Mesodermal cell (in vitro differentiated cells): Measurements from ENCODE around the gene MAGI1.

Experiments
- H3K27ac ChIP-seq: 2 replicates; pipeline ENCODE4 v1.7.0; 2013; ENCODE audit warnings: mild to moderate bottlenecking, low read depth, low read length, moderate library complexity; ENCODE audit not compliant: severe bottlenecking
- H3K36me3 ChIP-seq: 2 replicates; pipeline ENCODE4 v1.7.1; 2013; ENCODE audit warnings: mild to moderate bottlenecking, low read length, moderate library complexity; ENCODE audit not compliant: control insufficient read depth, insufficient read depth
- H3K4me1 ChIP-seq: one replicate; pipeline ENCODE4 v1.7.1; 2013; ENCODE audit warnings: mild to moderate bottlenecking, low read length; ENCODE audit not compliant: insufficient read depth, control insufficient read depth, poor library complexity, severe bottlenecking
- H3K4me3 ChIP-seq: 2 replicates; pipeline ENCODE4 v1.7.0; 2013; ENCODE audit warnings: low read length, control low read depth, mild to moderate bottlenecking; ENCODE audit not compliant: insufficient read depth, poor library complexity, severe bottlenecking; ENCODE audit errors: extremely low read depth
- H3K9me3 ChIP-seq: 2 replicates; pipeline ENCODE4 v1.7.1; 2013; ENCODE audit warnings: mild to moderate bottlenecking, low read length, moderate library complexity; ENCODE audit not compliant: control insufficient read depth
- WGBS, 2 experiments: methylation state at CpG; one replicate each; pipeline ENCODE4 v1.1.5; 2013; ENCODE audit warnings: missing lambda C conversion rate in 2 of 2; ENCODE audit not compliant: insufficient coverage in 2 of 2; 5-methylcytosine and 5-hydroxymethylcytosine counted together

MAGI1 gene

GRCh38 chr3:65314269-65314668 lies 724.4 kb downstream of the MAGI1 start:
- no CpG with 5 or more reads among the region's 4 CpGs for WGBS, 2 experiments
- no peaks in the 10 kb centered on the region for H3K36me3 ChIP-seq
- H3K4me3 ChIP-seq: no peak overlapping the region
- no peak overlapping the region for H3K27ac ChIP-seq
- no peaks in the 10 kb centered on the region for H3K9me3 ChIP-seq
- no peaks in the 10 kb centered on the region for H3K4me1 ChIP-seq

- Histone ChIP-seq H3K4me1 (no peaks in the 10 kb centered on the region), H3K9me3 (no peaks in the 10 kb centered on the region), H3K27ac (no peak overlapping the region), H3K4me3 (no peak overlapping the region), H3K36me3 (no peaks in the 10 kb centered on the region)
- 100% methylated on average over 1 of the region's 2 CpGs; no CpG with 5 or more reads in 1 of the 2 experiments for WGBS, 2 experiments
Observed at GRCh38 chr3:65313666-65314065, 725.1 kb downstream of the MAGI1 start.

GRCh38 chr3:65305836-65306235 lies 732.9 kb downstream of the MAGI1 start:
- 83% methylated on average over 1 of the region's 4 CpGs; no CpG with 5 or more reads in 1 of the 2 experiments for WGBS, 2 experiments
- Histone ChIP-seq H3K4me1 (no peaks in the 10 kb centered on the region), H3K9me3 (no peaks in the 10 kb centered on the region), H3K36me3 (no peaks in the 10 kb centered on the region), H3K4me3 (no peak overlapping the region), H3K27ac (no peak overlapping the region)
